Testis (tissue), 3 donors: ENCODE data around the gene OR10R2. TPM values are rescaled to one million over a fixed set of nuclear protein-coding genes. Genes with fewer than 3 reads are reported as not detected.

Source experiments
- DNase-seq: peaks from one replicate; pipeline ENCODE4 v3.0.0-alpha.2; 2019
- H3K27ac ChIP-seq, 2 donors: fragments of 200-600 bp; sonication (generic); one replicate each; pipeline ENCODE4 v1.5.1; 2019
- H3K27me3 ChIP-seq: fragments of 200-600 bp; sonication (generic); one replicate; pipeline ENCODE4 v1.5.1; 2019
- H3K36me3 ChIP-seq: fragments of 200-600 bp; sonication (generic); one replicate; pipeline ENCODE4 v1.5.1; 2017; ENCODE audit warnings: low read depth; ENCODE audit errors: missing control alignments
- H3K4me1 ChIP-seq: fragments of 200-600 bp; sonication (generic); one replicate; pipeline ENCODE4 v1.5.1; 2019
- H3K4me3 ChIP-seq, 2 donors: fragments of 200-600 bp; sonication (generic); one replicate each; pipeline ENCODE4 v1.5.1; 2017 to 2019
- H3K9me3 ChIP-seq: fragments of 200-600 bp; sonication (generic); one replicate; pipeline ENCODE4 v1.5.1; 2017
- POLR2A ChIP-seq: fragments of 450-650 bp; IDR thresholded peaks from one replicate; pipeline ENCODE4 v1.6.1; 2017; ENCODE audit warnings: antibody characterized with exemption, mild to moderate bottlenecking, moderate library complexity
- WGBS, 2 donors: methylation state at CpG; one replicate each; pipeline ENCODE4 v1.1.5; 2018; 5-methylcytosine and 5-hydroxymethylcytosine counted together
- intact Hi-C: fragments of 100-400 bp; cut with DNase I; formaldehyde crosslinking; loops from one replicate; pipeline ENCODE4 v1.15.1; 2023; ENCODE audit warnings: low total_unique reads
- polyA plus RNA-seq: library from polyadenylated mRNA; stranded (reverse); fragments of 350-450 nt; fragmentation: Illumina TruSeq; extraction: RNeasy Lipid Tissue Mini Kit (QIAGEN cat#74804); gene quantifications from one replicate; pipeline ENCODE4 v1.2.3, GENCODE V29; 2014; ENCODE audit warnings: low read depth, low replicate concordance; ENCODE audit not compliant: insufficient read depth
- total RNA-seq, 2 donors: library from RNA; depleted of rRNA; stranded (reverse); fragments of >200 nt; gene quantifications; one replicate each; pipeline ENCODE4 v1.2.3, GENCODE V29; 2016
- TF ChIP-seq, protein P1 (sequence below), 3 experiments: fragments of 450-650 bp in 2 of 3; fragments of 200-600 bp in 1 of 3; sonication (generic) in 1 of 3; IDR thresholded peaks; one replicate each; pipeline ENCODE4 v1.5.1; 2016 to 2019; ENCODE audit warnings: antibody characterized with exemption in 3 of 3, mild to moderate bottlenecking in 2 of 3, moderate library complexity in 1 of 3

OR10R2 gene
- total and polyA plus RNA-seq, 3 donors from 2014 or later, result not detected

DNA sequence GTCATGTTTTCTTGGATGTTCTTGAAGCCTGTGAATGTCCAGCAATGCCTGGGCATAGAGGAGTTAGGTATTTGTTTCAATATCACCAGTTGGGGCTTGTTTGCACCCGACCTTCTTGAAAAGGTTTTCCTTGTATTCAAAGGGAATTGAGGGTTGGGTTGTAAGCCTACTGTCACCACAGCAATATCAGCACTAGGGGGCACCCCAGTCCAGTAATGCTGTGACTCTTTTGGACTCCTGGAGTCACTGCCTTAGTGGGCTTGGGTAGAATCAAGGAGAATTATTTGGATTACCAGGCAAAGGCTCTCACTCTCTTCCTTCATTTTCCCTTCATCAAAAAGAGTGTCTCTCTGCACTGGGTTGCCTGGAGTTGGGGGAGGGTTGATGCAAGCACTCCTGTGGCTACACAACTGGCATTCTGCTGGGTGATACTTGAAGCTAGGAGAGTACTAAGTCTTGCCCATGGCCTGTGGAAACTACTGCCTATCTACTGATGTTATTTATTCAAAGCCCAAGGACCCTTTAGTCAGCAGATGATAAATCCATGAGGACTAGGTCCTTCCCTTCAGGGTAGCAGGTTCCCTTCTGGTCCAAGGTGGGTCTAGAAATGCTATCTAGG lies 34.5 kb downstream of the OR10R2 start:
- TF ChIP-seq POLR2A, result no peak
- TF ChIP-seq, protein P1, sequence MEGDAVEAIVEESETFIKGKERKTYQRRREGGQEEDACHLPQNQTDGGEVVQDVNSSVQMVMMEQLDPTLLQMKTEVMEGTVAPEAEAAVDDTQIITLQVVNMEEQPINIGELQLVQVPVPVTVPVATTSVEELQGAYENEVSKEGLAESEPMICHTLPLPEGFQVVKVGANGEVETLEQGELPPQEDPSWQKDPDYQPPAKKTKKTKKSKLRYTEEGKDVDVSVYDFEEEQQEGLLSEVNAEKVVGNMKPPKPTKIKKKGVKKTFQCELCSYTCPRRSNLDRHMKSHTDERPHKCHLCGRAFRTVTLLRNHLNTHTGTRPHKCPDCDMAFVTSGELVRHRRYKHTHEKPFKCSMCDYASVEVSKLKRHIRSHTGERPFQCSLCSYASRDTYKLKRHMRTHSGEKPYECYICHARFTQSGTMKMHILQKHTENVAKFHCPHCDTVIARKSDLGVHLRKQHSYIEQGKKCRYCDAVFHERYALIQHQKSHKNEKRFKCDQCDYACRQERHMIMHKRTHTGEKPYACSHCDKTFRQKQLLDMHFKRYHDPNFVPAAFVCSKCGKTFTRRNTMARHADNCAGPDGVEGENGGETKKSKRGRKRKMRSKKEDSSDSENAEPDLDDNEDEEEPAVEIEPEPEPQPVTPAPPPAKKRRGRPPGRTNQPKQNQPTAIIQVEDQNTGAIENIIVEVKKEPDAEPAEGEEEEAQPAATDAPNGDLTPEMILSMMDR (IDR thresholded peaks at IDR 0.05), result peak in 1 of 3 experiments; percentile 41
- no peaks in the 10 kb centered on the region for H3K9me3 ChIP-seq
- no peak overlapping the region for H3K27ac ChIP-seq
- intact Hi-C loops, result no loop called here
- H3K4me3 ChIP-seq, result no peak overlapping the region
- no peaks in the 10 kb centered on the region for H3K36me3 ChIP-seq
- 56 to 80% methylated on average over 1 of the region's 1 CpG for WGBS, 2 donors
- no peaks in the 10 kb centered on the region for H3K4me1 ChIP-seq
- DNase-seq, result peak; percentile 75
- H3K27me3 ChIP-seq, result no peaks in the 10 kb centered on the region

DNA sequence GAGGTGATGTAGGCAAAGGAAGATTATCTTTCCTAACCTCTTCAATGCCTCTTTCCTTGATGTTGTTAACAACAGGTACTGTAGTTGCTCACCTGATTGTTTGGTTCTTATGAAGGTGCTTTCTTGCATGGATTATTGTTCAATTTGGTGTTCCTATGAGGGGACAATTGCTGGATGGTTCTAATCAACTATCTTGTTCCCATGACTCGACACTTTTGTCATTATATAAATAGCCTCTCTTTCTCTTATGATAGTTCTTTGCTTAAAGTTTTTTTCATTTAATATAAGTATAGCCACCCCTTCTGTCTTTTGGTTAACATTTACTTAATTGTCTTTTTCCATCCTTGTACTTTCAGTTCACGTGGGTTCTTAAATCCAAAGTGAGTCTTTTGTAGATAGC lies 35.5 kb downstream of the OR10R2 start:
- TF ChIP-seq, protein P1 (IDR thresholded peaks at IDR 0.05), result no peak
- TF ChIP-seq POLR2A, result no peak
- no peaks in the 10 kb centered on the region for H3K9me3 ChIP-seq
- no peaks in the 10 kb centered on the region for H3K4me1 ChIP-seq
- no peak for DNase-seq
- H3K27ac ChIP-seq, result no peak overlapping the region
- intact Hi-C loops, result no loop called here
- H3K4me3 ChIP-seq, result no peak overlapping the region
- H3K36me3 ChIP-seq, result no peaks in the 10 kb centered on the region
- WGBS, 2 donors, result 92 to 96% methylated on average over 2 of the region's 2 CpGs
- no peaks in the 10 kb centered on the region for H3K27me3 ChIP-seq

GRCh38 chr1:158509471-158510156 lies 37.6 kb downstream of the OR10R2 start:
- Histone ChIP-seq H3K27ac (no peak overlapping the region), H3K4me3 (no peak overlapping the region), H3K36me3 (no peaks in the 10 kb centered on the region), H3K9me3 (no peaks in the 10 kb centered on the region), H3K27me3 (no peaks in the 10 kb centered on the region), H3K4me1 (no peaks in the 10 kb centered on the region)
- intact Hi-C loops, result no loop called here
- peak; percentile 89 for DNase-seq
- 13 to 21% methylated on average over 4 of the region's 4 CpGs for WGBS, 2 donors
- TF ChIP-seq, protein P1 (IDR thresholded peaks at IDR 0.05), result no peak
- TF ChIP-seq POLR2A, result no peak

GRCh38 chr1:158516966-158517365 lies 44.9 kb downstream of the OR10R2 start:
- Histone ChIP-seq H3K9me3 (no peaks in the 10 kb centered on the region), H3K27ac (no peak overlapping the region), H3K27me3 (no peaks in the 10 kb centered on the region), H3K4me3 (no peak overlapping the region), H3K36me3 (no peaks in the 10 kb centered on the region), H3K4me1 (no peaks in the 10 kb centered on the region)
- DNase-seq, result no peak
- intact Hi-C loops, result no loop called here
- TF ChIP-seq, protein P1 (IDR thresholded peaks at IDR 0.05), result no peak
- no peak for TF ChIP-seq POLR2A

- TF ChIP-seq, protein P1 (IDR thresholded peaks at IDR 0.05), result no peak
- H3K4me1 ChIP-seq, result no peaks in the 10 kb centered on the region
- no peak overlapping the region for H3K27ac ChIP-seq
- H3K36me3 ChIP-seq, result no peaks in the 10 kb centered on the region
- H3K9me3 ChIP-seq, result no peaks in the 10 kb centered on the region
- no peak overlapping the region for H3K4me3 ChIP-seq
- no peak for DNase-seq
- H3K27me3 ChIP-seq, result no peaks in the 10 kb centered on the region
- intact Hi-C loops, result no loop called here
- WGBS, 2 donors, result 77 to 90% methylated on average over 1 of the region's 1 CpG
Measured at GRCh38 chr1:158520021-158520420, 48.0 kb downstream of the OR10R2 start.
